ENCODE results near the gene SLC13A2.

GRCh38 chr17:28443901-28444638 lies 29.4 kb upstream of the SLC13A2 start:
- TF ChIP-seq CTCF (IDR thresholded peaks at IDR 0.05) (no peak), POLR2AphosphoS5 (IDR thresholded peaks at IDR 0.05; ENCODE audit: insufficient read depth in 1 of 2, low read depth in 1 of 2) (no peak)
